CD4-positive, alpha-beta T cell treated with Interleukin-21 for 1 hour (primary cell): Measurements from ENCODE around the gene MBL2.

Source experiments
- DNase-seq: peaks from one replicate; pipeline ENCODE4 v3.0.0-alpha.2; 2020

MBL2 gene

GRCh38 chr10:52739380-52740154 lies 33.0 kb downstream of the MBL2 start:
- no peak for DNase-seq

- DNase-seq: no peak
Observed at GRCh38 chr10:52738951-52739350, 33.6 kb downstream of the MBL2 start.

- no peak for DNase-seq
Observed at GRCh38 chr10:52729271-52730104, 43.1 kb downstream of the MBL2 start.

GRCh38 chr10:52720018-52720417 lies 52.6 kb downstream of the MBL2 start:
- no peak for DNase-seq
